NCI-H524 treated with DMSO at 0.1 percent for 48 hours (cell line): Measurements from ENCODE around the gene TOMM5.
A peak's percentile ranks its signal among the peaks of the same experiment; 100 is the strongest.

Source experiments
- DNase-seq: peaks from one replicate; lab custom pipeline; 2025; lab: John Stamatoyannopoulos, UW

Gene TOMM5

DNA sequence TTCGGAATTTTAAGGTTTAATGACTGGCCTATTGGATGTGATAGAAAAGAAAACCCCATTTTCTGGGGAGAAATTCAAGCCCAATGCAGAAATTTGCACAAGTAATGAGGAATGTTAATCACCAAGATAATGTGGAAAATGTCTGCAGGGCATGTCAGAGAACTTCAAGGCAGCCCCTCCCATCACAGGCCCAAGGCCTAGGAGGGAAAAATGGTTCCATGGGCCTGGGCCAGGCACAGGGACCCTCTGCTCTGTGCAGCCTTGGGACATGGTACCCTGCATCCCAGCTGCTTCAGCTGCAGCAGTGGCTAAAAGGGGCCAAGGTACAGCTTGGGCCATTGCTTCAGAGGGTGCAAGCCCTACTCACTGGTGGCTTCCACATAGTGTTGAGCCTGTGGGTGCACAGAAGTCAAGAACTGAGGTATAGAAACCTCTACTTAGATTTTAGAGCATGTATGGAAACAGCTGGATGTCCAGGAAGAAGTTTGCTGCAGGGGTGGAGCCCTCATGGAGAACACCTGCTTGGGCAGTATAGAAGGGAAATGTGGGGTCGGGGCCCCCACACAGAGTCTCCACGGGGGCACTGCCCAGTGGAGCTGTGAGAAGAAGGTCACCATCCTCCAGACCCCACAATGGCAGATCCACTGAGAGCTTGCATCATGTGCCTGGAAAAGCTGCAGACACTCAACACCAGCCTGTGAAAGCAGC is 28.4 kb downstream of the TOMM5 start:
- no peak for DNase-seq

DNA sequence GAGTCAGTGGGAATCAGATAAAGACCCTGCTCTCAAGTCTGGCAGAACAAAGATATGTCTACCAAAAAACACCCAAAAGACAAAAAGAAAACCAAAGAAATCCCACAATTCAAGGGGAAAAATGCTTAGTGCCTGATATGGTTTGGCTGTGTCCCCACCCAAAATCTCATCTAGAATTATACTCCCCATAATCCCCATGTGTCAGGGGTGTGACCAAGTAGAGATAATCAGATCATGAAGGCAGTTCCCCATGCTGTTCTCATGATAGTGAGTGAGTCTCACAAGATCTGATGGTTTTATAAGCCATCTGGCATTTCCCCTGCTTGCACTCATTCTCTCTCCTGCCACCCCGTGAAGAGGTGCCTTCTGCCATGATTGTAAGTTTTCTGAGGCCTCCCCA is 29.6 kb downstream of the TOMM5 start:
- DNase-seq: peak; percentile 58

DNA sequence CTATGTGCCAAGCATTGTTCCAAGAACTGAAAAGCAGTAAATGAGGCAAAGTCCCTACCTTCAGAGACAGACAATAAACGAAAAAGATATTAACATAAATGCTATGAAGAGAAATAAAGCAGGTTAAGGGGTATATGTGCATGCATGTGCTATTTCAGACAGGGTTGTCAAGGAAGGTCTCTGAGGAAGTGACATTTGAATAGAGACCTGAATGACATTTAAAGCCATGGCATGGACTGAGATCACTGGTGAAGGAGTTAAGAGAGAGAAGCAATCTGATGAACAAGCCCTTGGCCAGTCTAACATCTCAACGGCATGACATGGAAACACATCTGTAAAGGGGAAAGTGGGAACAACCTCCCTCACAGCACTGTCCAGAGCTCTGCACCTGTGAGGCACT is 30.7 kb downstream of the TOMM5 start:
- no peak for DNase-seq

DNA sequence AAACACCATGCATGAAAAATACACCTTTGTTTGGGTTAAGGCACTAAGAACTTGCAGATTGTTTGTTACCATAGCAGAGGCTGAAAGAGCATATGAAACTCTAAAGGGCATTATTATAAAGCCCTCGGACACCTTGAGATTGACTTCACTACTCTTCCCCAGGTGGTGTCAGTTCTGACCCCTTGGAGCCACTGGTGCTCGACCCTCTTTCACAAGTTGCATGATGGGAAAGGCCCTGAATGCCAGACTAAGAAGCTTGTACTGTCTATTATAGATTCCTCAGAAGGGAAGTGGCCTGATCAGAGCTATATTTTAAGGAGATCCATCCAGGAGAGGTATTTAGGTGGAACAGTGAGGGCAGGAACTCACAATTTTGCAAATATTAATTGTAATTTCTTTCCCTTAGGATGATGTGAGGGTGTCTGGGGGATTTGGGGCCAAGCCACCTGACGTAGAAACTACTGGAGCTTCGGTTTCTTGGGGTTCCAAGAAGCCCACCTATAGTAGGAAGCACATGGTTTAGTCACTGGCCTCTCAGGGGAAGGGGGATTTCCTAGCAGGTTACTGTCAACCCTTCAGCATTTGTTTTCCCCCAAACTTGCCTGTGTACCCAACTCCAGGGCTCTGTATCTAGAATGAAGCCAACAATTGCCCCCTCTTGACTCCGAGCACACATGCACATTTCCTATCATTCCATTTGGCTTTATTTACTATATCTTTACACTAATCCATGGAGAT is 32.4 kb downstream of the TOMM5 start:
- no peak for DNase-seq

DNA sequence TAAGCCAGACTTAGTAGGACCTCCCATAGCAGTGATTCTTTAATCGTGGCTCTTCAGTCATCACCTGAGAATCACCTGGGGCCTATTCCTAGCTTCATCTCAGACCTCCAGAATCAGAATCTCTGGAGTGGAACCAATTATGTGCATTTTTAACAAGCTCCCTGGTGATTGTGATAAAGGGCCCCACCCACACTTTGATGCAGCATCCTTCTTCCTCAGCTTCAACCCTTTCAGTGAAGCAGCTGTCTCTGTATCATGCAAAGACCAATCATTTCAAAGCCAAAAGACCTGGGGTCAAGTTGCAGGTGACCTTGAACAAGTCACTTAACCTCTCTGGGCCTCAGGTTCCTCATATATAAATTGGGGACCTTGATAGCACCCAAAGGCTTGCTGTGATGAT is 33.3 kb downstream of the TOMM5 start:
- DNase-seq: no peak

DNA sequence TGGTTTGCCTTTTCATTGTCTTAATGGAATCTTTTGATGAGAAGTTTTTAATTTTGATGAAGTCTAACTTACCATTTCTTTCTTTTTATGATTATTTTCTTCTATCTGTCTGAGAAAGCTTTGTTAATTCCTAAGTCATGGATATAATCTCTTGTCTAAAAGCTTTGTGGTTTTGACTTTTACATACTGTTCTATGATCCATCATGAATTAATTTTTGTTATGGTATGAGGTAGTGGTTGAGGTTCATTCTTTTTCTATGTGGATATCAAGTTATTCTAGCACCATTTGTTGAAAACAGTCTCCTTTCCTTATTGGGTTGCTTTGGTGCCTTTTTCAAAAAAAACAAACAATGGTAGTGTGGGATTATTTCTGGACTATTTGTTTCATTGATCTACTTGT is 36.6 kb downstream of the TOMM5 start:
- no peak for DNase-seq

DNA sequence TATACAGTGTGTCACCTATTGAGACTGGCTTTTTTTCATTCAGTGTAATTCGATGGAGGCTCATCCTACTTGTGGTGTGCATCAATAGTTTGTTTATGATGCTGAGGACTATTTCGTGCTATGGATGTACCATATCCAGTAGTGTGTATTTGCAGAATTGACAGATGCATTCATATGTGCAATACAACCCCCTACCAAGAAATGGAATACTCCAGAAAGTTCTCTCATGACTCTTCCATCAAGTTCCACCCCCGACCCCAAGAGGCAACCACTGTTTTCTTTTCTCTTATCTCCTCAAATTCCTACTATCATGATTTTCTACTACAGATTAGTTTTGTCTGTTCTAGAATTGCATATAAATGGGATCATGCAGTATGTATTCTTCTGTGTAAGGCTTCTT is 38.1 kb downstream of the TOMM5 start:
- DNase-seq: no peak

DNA sequence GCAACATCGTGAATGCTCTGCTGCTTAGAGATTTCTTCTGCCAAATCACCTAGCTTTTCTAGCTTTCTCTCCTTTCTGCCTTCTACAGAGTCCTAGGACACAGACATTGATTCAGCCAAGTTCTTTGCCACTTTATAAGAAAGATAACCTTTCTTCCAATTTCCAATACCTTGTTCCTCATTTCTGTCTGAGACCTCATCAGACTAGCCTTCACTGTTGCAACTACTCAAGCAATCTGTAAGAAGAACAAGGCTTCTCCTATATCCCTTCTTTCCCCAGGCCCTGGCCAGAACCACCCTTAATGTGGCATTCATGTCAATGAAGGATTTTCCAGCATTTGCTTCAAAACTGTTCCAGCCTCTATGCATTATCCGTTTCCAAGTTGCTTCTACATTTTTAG is 40.5 kb downstream of the TOMM5 start:
- no peak for DNase-seq

DNA sequence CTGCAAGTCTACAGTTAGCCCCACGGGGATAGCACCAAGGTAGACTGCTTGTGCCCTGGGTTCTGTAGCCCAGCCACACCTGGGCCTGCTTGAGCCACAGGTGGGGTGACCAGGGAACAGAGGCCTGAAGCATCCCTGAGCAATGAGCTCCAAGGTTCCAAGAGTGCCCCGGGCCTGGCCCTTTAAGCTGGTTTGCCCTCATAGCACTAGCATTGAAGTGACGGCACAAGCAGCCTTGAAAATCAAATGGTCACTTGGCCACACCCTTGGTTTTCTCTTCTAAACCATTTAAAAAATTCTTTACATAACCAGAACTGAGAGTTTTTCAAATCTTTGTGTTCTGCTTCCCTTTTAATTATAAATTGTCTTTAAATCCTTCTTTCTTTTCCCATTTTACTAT is 40.9 kb downstream of the TOMM5 start:
- DNase-seq: no peak

DNA sequence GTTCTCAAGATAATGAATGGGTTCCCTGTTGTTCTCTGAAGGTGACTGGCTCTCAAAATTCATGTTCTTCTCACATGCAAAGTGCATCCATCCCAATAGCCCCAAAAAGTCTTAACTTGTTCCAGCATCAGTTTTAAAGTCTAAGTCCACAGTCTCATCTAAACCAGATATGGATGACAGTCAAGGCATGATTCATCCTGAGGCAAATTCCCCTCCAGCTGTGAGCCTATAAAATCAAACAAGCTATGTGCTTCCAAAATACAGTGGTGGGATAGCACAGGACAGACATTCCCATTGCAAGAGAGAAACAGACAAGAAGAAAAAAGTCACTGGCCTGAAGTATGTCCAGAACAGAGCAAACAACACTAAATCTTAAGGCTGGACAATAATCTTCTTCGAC is 41.6 kb downstream of the TOMM5 start:
- DNase-seq: no peak

DNA sequence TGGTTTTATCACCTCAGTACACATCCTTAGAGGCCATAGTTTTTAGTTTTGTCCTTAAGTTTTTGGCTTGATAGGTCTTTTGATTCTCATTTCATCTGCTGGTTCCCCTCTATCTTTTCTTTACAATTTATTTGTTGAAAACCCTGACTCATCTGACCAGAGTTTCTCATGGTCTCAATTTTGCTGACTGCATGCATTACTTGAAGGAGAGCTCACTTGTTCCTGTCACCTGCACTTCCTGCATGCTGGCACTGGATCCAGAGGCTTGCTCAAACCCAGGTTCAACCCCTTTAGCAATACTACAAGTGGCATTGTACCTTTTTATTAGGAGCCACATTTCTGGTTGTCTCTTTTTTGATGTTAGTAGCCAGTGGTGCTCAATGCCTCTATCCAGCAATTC is 42.9 kb downstream of the TOMM5 start:
- DNase-seq: no peak

DNA sequence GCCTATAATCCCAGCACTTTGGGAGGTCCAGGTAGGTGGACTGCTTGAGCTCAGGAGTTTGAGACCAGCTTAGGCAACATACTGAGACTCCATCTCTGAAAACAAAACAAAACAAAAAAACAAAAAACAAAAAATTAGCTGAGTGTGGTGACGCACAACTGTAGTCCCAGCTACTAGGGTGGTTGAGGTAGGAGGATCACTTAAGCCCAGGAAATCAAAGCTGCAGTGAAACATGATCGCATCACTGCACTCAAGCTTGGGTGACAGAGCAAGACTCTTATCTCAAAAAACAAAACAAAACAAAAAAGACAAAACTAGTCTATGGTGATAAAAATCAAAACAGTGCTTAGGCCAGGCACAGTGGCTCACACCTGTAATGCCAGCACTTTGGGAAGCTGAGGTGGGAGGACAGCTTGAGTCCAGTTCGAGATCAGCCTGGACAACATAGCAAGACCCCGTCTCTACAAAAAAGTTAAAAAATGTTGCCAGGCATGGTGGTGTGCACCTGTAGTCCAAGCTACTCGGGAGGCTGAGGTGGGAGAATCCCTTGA is 45.0 kb downstream of the TOMM5 start:
- no peak for DNase-seq

DNA sequence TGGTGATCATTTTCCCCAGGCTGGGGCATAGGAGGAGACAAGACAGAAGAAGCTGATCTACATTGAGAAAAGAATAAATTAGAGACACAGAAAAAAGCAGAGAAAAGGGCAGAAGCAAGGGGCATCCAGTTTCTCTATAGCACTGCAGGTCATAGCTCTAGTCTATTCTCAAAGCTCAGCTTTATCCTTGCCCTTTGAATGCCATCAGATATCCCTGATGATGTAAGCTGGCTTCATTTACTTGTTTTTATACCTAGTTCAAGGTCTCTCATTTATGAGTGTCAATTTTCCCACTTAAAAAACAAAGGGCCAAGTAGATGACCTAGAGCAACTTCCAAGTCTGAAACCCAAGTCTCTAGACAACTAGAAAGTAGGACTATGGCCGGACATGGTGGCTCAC is 48.9 kb downstream of the TOMM5 start:
- DNase-seq: no peak

DNA sequence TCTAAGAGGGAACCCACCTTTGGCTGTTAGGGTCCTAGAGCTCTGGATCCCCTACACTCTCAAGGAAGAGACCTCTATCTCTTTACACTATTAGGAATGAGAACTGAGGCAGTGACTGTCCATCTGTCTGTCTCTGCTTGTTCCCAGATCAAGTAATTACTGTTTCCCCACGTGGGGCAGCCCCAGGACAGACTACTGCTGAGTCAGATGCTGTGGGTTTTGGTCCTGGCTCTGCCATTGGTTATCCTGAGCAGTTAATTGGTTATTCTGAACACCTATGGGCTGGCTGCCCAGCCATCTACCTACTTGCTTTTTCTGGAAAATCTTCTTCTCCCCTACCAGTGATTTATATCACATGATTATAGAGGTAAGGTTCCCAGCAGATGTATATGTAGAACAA is 49.5 kb downstream of the TOMM5 start:
- DNase-seq: no peak

DNA sequence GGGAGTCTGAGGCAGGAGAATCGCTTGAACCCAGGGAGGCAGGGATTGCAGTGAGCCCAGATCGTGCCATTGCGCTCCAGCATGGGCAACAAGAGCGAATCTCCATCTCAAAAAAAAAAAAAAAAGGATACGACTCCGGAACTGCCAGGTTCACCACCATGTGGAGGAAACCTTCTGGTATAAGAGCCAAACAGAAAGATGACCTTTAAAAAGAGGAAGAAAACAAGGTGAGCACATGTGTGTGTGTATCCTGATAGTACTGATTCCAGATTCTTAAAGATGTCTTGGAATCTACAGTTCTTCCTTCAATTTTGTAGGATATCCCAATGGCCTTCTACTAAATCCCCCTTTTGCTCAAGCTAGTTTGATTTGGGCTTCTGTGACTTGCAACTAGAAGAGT is 49.9 kb downstream of the TOMM5 start:
- no peak for DNase-seq

DNA sequence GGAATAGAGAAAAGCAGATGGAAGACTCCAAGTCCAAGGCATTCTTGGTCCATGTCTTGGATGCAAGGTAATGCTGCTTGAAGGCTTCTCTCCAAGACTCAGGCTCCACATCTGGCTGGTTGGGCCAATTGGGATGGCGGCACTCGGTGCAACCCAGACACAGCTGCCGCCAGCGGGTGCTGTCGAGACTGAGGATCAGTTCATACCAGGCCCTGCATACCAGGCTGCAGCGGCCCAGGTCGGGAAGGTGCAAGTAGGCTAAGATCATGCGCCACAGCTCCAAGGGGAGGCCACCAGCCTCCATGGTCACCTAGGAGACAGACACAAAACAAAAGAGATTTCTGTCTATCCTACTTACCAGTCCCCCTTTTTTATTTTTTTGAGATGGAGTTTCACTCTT is 50.9 kb downstream of the TOMM5 start:
- DNase-seq: no peak

DNA sequence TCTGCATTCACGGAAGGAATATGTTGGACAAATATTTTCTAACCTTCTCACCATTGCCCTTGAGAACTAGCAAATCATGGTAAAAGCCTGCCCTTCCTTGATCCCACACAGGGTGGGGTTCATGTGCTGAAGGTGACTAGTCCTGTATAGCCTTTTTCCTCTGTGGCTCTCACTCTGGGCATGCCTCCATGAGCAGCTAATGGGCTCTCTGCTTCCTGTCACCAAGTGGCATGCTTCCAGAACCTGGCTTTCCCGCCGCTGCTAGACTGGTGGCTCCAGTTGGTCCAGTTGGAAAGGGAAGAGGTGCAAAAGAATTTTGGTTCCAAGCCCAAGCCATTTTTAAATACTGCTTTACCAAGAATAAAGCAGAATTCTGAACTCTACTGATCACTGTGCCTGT is 51.8 kb downstream of the TOMM5 start:
- no peak for DNase-seq

DNA sequence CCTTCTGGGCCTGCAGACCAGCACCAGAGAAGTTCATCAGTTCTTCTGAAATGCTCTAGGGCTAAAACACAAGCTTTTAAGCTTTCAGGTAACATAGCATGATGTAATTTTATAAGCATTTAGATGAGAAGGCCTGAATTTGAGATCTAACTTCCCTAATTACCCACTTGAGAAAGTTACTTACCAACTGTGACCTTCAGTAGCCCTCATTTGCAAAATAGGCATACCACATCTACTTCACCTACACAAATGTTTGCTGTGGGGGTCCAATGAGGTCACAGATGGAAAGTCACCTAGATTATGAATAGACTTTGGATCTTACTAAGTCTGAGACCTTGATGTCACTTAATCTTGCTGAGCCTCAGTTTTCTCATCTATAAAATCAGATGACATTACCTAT is 52.8 kb downstream of the TOMM5 start:
- DNase-seq: no peak
